PC-9 (cell line): ENCODE data around the gene ST13.

ENCODE experiments used
- CTCF ChIP-seq: fragments of 200-600 bp; sonication (generic); conservative IDR thresholded peaks from 2 replicates; pipeline ENCODE4 v1.6.1; 2017; ENCODE audit warnings: mixed run types, antibody characterized with exemption, mild to moderate bottlenecking, moderate library complexity
- EZH2 ChIP-seq: fragments of 200-600 bp; sonication (generic); IDR thresholded peaks from 2 replicates; pipeline ENCODE4 v1.8.0; 2017; ENCODE audit warnings: antibody characterized with exemption, low read depth

GRCh38 chr22:40862013-40862412 is 5.6 kb upstream of the ST13 start, which contains the start of gene DNAJB7:
- TF ChIP-seq CTCF (no peak), EZH2 (no peak)
